Measurements from ENCODE around the gene BCL2A1.
"Not testable (repeated sequence)": the region's sequence is repeated elsewhere in the genome, so short reads cannot be mapped to it uniquely, and the experiment has no call there.

The BCL2A1 gene

DNA sequence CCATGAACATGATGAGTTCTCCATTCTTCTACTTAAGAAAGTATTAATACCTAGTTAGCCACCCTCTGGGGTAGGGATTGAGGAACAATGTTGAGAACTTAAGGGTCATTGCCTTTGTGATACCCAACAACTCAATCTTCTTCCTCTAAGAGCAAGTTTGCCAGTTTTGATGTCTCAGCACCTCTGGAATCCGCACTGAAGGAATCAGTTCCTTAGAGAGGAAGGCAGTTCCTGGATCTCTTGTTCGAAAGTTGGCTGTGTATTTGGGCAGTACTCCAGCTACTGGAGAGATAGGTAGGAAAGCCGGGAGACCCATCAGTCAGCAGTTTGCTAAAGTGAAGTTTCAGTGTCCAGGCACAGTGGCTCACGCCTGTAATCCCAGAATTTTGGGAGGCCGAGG, 38.5 kb downstream of the BCL2A1 start:
- TF ChIP-seq EZH2phosphoT487 (IDR thresholded peaks at IDR 0.05; ENCODE audit: low read depth) = no peak
- TF ChIP-seq, protein P1, sequence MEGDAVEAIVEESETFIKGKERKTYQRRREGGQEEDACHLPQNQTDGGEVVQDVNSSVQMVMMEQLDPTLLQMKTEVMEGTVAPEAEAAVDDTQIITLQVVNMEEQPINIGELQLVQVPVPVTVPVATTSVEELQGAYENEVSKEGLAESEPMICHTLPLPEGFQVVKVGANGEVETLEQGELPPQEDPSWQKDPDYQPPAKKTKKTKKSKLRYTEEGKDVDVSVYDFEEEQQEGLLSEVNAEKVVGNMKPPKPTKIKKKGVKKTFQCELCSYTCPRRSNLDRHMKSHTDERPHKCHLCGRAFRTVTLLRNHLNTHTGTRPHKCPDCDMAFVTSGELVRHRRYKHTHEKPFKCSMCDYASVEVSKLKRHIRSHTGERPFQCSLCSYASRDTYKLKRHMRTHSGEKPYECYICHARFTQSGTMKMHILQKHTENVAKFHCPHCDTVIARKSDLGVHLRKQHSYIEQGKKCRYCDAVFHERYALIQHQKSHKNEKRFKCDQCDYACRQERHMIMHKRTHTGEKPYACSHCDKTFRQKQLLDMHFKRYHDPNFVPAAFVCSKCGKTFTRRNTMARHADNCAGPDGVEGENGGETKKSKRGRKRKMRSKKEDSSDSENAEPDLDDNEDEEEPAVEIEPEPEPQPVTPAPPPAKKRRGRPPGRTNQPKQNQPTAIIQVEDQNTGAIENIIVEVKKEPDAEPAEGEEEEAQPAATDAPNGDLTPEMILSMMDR (IDR thresholded peaks at IDR 0.05; ENCODE audit: low read depth, low read length) = no peak
- Histone ChIP-seq H3K9me3 (ENCODE audit: insufficient read depth, low read length) (no peaks in the 10 kb centered on the region), H3K4me1 (ENCODE audit: low read length) (no peaks in the 10 kb centered on the region), H3K9ac (ENCODE audit: low read length) (no peak overlapping the region), H4K20me1 (ENCODE audit: insufficient read depth, low read length) (no peaks in the 10 kb centered on the region), H3K4me3 (ENCODE audit: low read length) (no peak overlapping the region), H3K79me2 (ENCODE audit: low read length) (no peaks in the 10 kb centered on the region), H3K27me3 (ENCODE audit: low read depth, low read length) (0 out of 2 replicates have a peak, but pooled peaks cover 8% of the 10 kb centered on the region), H2AFZ (ENCODE audit: low read depth, low read length) (no peak overlapping the region), H3K4me2 (ENCODE audit: low read length) (no peak overlapping the region), H3K36me3 (replicated peaks; ENCODE audit: low read depth, low read length) (no peaks in the 10 kb centered on the region), H3K27ac (ENCODE audit: low read length) (no peak overlapping the region)

DNA sequence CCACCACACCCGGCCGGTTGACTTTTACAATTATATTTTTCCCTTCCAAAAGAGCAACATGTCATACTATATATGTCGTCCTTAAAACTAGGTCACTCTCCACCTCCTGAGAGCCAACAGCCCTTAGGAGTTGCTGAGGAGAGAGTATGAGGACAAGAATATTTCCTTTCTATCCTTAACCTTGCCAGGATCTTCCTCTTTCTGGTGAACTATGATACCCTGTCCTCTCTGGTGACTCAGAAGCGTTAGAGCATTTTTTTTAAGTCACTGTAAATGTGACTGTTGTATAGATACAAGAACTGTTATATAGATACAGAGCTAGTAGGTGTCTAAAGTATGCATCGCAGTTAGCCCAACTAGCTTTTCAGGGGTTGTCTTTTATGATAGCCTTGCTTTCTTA, 40.5 kb downstream of the BCL2A1 start:
- Histone ChIP-seq H3K36me3 (replicated peaks; ENCODE audit: low read depth, low read length) (no peaks in the 10 kb centered on the region), H3K4me2 (ENCODE audit: low read length) (no peak overlapping the region), H3K4me1 (ENCODE audit: low read length) (no peaks in the 10 kb centered on the region), H3K27ac (ENCODE audit: low read length) (no peak overlapping the region), H3K9ac (ENCODE audit: low read length) (no peak overlapping the region), H3K27me3 (ENCODE audit: low read depth, low read length) (0 out of 2 replicates have a peak, but pooled peaks cover 8% of the 10 kb centered on the region), H3K79me2 (ENCODE audit: low read length) (no peaks in the 10 kb centered on the region), H2AFZ (ENCODE audit: low read depth, low read length) (no peak overlapping the region), H4K20me1 (ENCODE audit: insufficient read depth, low read length) (no peaks in the 10 kb centered on the region), H3K4me3 (ENCODE audit: low read length) (no peak overlapping the region), H3K9me3 (ENCODE audit: insufficient read depth, low read length) (no peaks in the 10 kb centered on the region)
- TF ChIP-seq, protein P1 (IDR thresholded peaks at IDR 0.05; ENCODE audit: low read depth, low read length) = no peak
- TF ChIP-seq EZH2phosphoT487 (IDR thresholded peaks at IDR 0.05; ENCODE audit: low read depth) = no peak

DNA sequence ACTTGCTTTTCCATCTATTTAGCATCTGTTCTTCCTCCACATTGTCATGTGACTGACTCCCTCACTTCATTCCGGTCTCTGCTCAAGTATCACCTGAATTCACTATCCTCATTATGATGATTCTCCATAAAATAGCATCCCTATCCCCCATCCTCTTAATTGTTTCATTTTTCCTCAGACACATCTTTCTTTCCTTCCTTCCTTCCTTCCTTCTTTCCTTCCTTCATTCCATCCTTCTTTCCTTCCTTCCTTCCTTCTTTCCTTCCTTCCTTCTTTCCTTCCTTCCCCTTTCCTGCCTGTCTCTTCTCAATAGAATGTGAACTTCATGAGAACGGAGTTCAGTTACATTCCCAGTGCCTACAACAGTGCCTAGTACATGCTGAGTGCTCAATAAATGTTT, 41.6 kb downstream of the BCL2A1 start:
- H3K36me3 ChIP-seq (replicated peaks; ENCODE audit: low read depth, low read length) = peaks cover 4% of the 10 kb centered on the region
- TF ChIP-seq, protein P1 (IDR thresholded peaks at IDR 0.05; ENCODE audit: low read depth, low read length) = no peak
- no peak for TF ChIP-seq EZH2phosphoT487 (IDR thresholded peaks at IDR 0.05; ENCODE audit: low read depth)
- no peak overlapping the region for H3K9ac ChIP-seq (ENCODE audit: low read length)
- H4K20me1 ChIP-seq (ENCODE audit: insufficient read depth, low read length) = no peaks in the 10 kb centered on the region
- 0 out of 2 replicates have a peak, but pooled peaks cover 4% of the 10 kb centered on the region for H3K79me2 ChIP-seq (ENCODE audit: low read length)
- H3K4me2 ChIP-seq (ENCODE audit: low read length) = no peak overlapping the region
- no peak overlapping the region for H2AFZ ChIP-seq (ENCODE audit: low read depth, low read length)
- H3K9me3 ChIP-seq (ENCODE audit: insufficient read depth, low read length) = 0 out of 2 replicates have a peak, but pooled peaks cover 4% of the 10 kb centered on the region
- H3K27me3 ChIP-seq (ENCODE audit: low read depth, low read length) = 0 out of 2 replicates have a peak, but pooled peaks cover 8% of the 10 kb centered on the region
- peaks cover 2% of the 10 kb centered on the region; the same call in 1 of the 2 replicates for H3K4me1 ChIP-seq (ENCODE audit: low read length)
- no peak overlapping the region for H3K4me3 ChIP-seq (ENCODE audit: low read length)
- no peak overlapping the region for H3K27ac ChIP-seq (ENCODE audit: low read length)

DNA sequence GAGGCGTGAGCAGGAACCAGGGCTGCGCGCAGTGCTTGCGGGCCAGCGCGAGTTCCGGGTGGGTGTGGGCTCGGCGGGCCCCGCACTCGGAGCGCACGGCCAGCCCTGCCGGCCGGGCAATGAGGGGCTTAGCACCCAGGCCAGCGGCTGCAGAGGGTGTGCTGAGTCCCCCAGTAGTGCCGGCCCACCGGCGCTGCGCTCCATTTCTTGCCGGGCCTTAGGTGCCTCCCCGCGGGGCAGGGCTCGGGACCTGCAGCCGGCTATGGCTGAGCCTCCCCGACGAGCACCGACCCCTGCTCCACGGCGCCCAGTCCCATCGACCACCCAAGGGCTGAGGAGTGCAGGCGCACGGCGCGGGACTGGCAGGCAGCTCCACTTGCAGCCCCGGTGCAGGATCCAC, 44.9 kb downstream of the BCL2A1 start:
- H2AFZ ChIP-seq (ENCODE audit: low read depth, low read length); H3K27me3 ChIP-seq (ENCODE audit: low read depth, low read length); H3K4me3 ChIP-seq (ENCODE audit: low read length); H4K20me1 ChIP-seq (ENCODE audit: insufficient read depth, low read length); H3K4me2 ChIP-seq (ENCODE audit: low read length); H3K27ac ChIP-seq (ENCODE audit: low read length); H3K9ac ChIP-seq (ENCODE audit: low read length): not testable (repeated sequence)
- Histone ChIP-seq H3K79me2 (ENCODE audit: low read length) (peaks cover 29% of the 10 kb centered on the region), H3K4me1 (ENCODE audit: low read length) (peaks cover 11% of the 10 kb centered on the region), H3K36me3 (replicated peaks; ENCODE audit: low read depth, low read length) (peaks cover 21% of the 10 kb centered on the region), H3K9me3 (ENCODE audit: insufficient read depth, low read length) (peaks cover 18% of the 10 kb centered on the region)
